Measurements from ENCODE around the gene SLC25A17.
"Not testable (repeated sequence)": the region's sequence is repeated elsewhere in the genome, so short reads cannot be mapped to it uniquely, and the experiment has no call there.

The SLC25A17 gene

GRCh38 chr22:40781749-40782148 lies 37.4 kb downstream of the SLC25A17 start:
- not testable (repeated sequence) for H3K4me2 ChIP-seq (ENCODE audit: low read length); H3K27me3 ChIP-seq (ENCODE audit: control insufficient read depth, insufficient read depth, low read length); H3K9ac ChIP-seq (ENCODE audit: low read depth, low read length); H3K4me3 ChIP-seq (ENCODE audit: low read length); H3K4me1 ChIP-seq (ENCODE audit: control insufficient read depth, insufficient read depth, low read length); H3K9me3 ChIP-seq (replicated peaks; ENCODE audit: low read length)
- peaks cover 15% of the 10 kb centered on the region for H3K36me3 ChIP-seq (ENCODE audit: insufficient read depth, low read length)

- Histone ChIP-seq H3K36me3 (ENCODE audit: insufficient read depth, low read length) (peaks cover 25% of the 10 kb centered on the region), H3K27me3 (ENCODE audit: control insufficient read depth, insufficient read depth, low read length) (no peaks in the 10 kb centered on the region)
These were observed 49.4 kb downstream of the SLC25A17 start for GRCh38 chr22:40769761-40770160.

GRCh38 chr22:40768206-40768605 lies 50.9 kb downstream of the SLC25A17 start:
- Histone ChIP-seq H3K27me3 (ENCODE audit: control insufficient read depth, insufficient read depth, low read length) (no peaks in the 10 kb centered on the region), H3K4me3 (ENCODE audit: low read length) (no peak overlapping the region), H3K4me1 (ENCODE audit: control insufficient read depth, insufficient read depth, low read length) (no peaks in the 10 kb centered on the region), H3K36me3 (ENCODE audit: insufficient read depth, low read length) (peaks cover 19% of the 10 kb centered on the region), H3K4me2 (ENCODE audit: low read length) (no peak overlapping the region), H3K9me3 (replicated peaks; ENCODE audit: low read length) (no peaks in the 10 kb centered on the region), H3K9ac (ENCODE audit: low read depth, low read length) (no peak overlapping the region)

More at GRCh38 chr22:40769761-40770160, 49.4 kb downstream of the SLC25A17 start:
- Histone ChIP-seq H3K9me3 (replicated peaks; ENCODE audit: low read length) (no peaks in the 10 kb centered on the region), H3K4me3 (ENCODE audit: low read length) (no peak overlapping the region), H3K4me2 (ENCODE audit: low read length) (no peak overlapping the region), H3K4me1 (ENCODE audit: control insufficient read depth, insufficient read depth, low read length) (no peaks in the 10 kb centered on the region), H3K9ac (ENCODE audit: low read depth, low read length) (no peak overlapping the region)

- peaks cover 19% of the 10 kb centered on the region for H3K36me3 ChIP-seq (ENCODE audit: insufficient read depth, low read length)
- no peaks in the 10 kb centered on the region for H3K4me1 ChIP-seq (ENCODE audit: control insufficient read depth, insufficient read depth, low read length)
- H3K27me3 ChIP-seq (ENCODE audit: control insufficient read depth, insufficient read depth, low read length), result no peaks in the 10 kb centered on the region
- H3K4me2 ChIP-seq (ENCODE audit: low read length), result no peak overlapping the region
- no peak overlapping the region for H3K4me3 ChIP-seq (ENCODE audit: low read length)
- no peaks in the 10 kb centered on the region for H3K9me3 ChIP-seq (replicated peaks; ENCODE audit: low read length)
- H3K9ac ChIP-seq (ENCODE audit: low read depth, low read length), result no peak overlapping the region
These were observed 52.2 kb downstream of the SLC25A17 start for GRCh38 chr22:40766956-40767355.

GRCh38 chr22:40764763-40765441 lies 54.2 kb downstream of the SLC25A17 start:
- H3K4me1 ChIP-seq (ENCODE audit: control insufficient read depth, insufficient read depth, low read length), result no peaks in the 10 kb centered on the region
- no peak overlapping the region for H3K4me2 ChIP-seq (ENCODE audit: low read length)
- peaks cover 10% of the 10 kb centered on the region for H3K36me3 ChIP-seq (ENCODE audit: insufficient read depth, low read length)
- H3K9me3 ChIP-seq (replicated peaks; ENCODE audit: low read length), result no peaks in the 10 kb centered on the region
- no peak overlapping the region for H3K9ac ChIP-seq (ENCODE audit: low read depth, low read length)
- no peaks in the 10 kb centered on the region for H3K27me3 ChIP-seq (ENCODE audit: control insufficient read depth, insufficient read depth, low read length)
- H3K4me3 ChIP-seq (ENCODE audit: low read length), result no peak overlapping the region

- Histone ChIP-seq H3K4me3 (ENCODE audit: low read length) (no peak overlapping the region), H3K4me2 (ENCODE audit: low read length) (no peak overlapping the region), H3K9me3 (replicated peaks; ENCODE audit: low read length) (no peaks in the 10 kb centered on the region), H3K9ac (ENCODE audit: low read depth, low read length) (no peak overlapping the region), H3K27me3 (ENCODE audit: control insufficient read depth, insufficient read depth, low read length) (no peaks in the 10 kb centered on the region), H3K4me1 (ENCODE audit: control insufficient read depth, insufficient read depth, low read length) (no peaks in the 10 kb centered on the region), H3K36me3 (ENCODE audit: insufficient read depth, low read length) (no peaks in the 10 kb centered on the region)
These were observed 59.8 kb downstream of the SLC25A17 start for GRCh38 chr22:40759294-40759840.

- H3K9ac ChIP-seq (ENCODE audit: low read depth, low read length); H3K4me3 ChIP-seq (ENCODE audit: low read length); H3K9me3 ChIP-seq (replicated peaks; ENCODE audit: low read length); H3K4me2 ChIP-seq (ENCODE audit: low read length); H3K36me3 ChIP-seq (ENCODE audit: insufficient read depth, low read length); H3K27me3 ChIP-seq (ENCODE audit: control insufficient read depth, insufficient read depth, low read length); H3K4me1 ChIP-seq (ENCODE audit: control insufficient read depth, insufficient read depth, low read length): not testable (repeated sequence)
These were observed 60.3 kb downstream of the SLC25A17 start for GRCh38 chr22:40758851-40759250.

- no peak overlapping the region for H3K9ac ChIP-seq (ENCODE audit: low read depth, low read length)
- no peaks in the 10 kb centered on the region for H3K9me3 ChIP-seq (replicated peaks; ENCODE audit: low read length)
- peaks cover 7% of the 10 kb centered on the region for H3K27me3 ChIP-seq (ENCODE audit: control insufficient read depth, insufficient read depth, low read length)
- no peak overlapping the region for H3K4me2 ChIP-seq (ENCODE audit: low read length)
- H3K36me3 ChIP-seq (ENCODE audit: insufficient read depth, low read length), result no peaks in the 10 kb centered on the region
- no peak overlapping the region for H3K4me3 ChIP-seq (ENCODE audit: low read length)
- no peaks in the 10 kb centered on the region for H3K4me1 ChIP-seq (ENCODE audit: control insufficient read depth, insufficient read depth, low read length)
These were observed 60.8 kb downstream of the SLC25A17 start for GRCh38 chr22:40758390-40758789.

- Histone ChIP-seq H3K4me3 (ENCODE audit: low read length) (no peak overlapping the region), H3K9ac (ENCODE audit: low read depth, low read length) (no peak overlapping the region), H3K36me3 (ENCODE audit: insufficient read depth, low read length) (no peaks in the 10 kb centered on the region), H3K27me3 (ENCODE audit: control insufficient read depth, insufficient read depth, low read length) (peaks cover 12% of the 10 kb centered on the region), H3K9me3 (replicated peaks; ENCODE audit: low read length) (no peaks in the 10 kb centered on the region), H3K4me2 (ENCODE audit: low read length) (no peak overlapping the region), H3K4me1 (ENCODE audit: control insufficient read depth, insufficient read depth, low read length) (no peaks in the 10 kb centered on the region)
These were observed 62.1 kb downstream of the SLC25A17 start for GRCh38 chr22:40757071-40757470.

GRCh38 chr22:40753114-40753513 lies 66.0 kb downstream of the SLC25A17 start:
- peaks cover 16% of the 10 kb centered on the region for H3K27me3 ChIP-seq (ENCODE audit: control insufficient read depth, insufficient read depth, low read length)
- H3K36me3 ChIP-seq (ENCODE audit: insufficient read depth, low read length), result no peaks in the 10 kb centered on the region
- H3K4me2 ChIP-seq (ENCODE audit: low read length), result no peak overlapping the region
- H3K4me1 ChIP-seq (ENCODE audit: control insufficient read depth, insufficient read depth, low read length), result no peaks in the 10 kb centered on the region
- no peak overlapping the region for H3K9ac ChIP-seq (ENCODE audit: low read depth, low read length)
- H3K4me3 ChIP-seq (ENCODE audit: low read length), result no peak overlapping the region
- peaks cover 3% of the 10 kb centered on the region for H3K9me3 ChIP-seq (replicated peaks; ENCODE audit: low read length)

GRCh38 chr22:40751250-40751649 lies 67.9 kb downstream of the SLC25A17 start:
- H3K9me3 ChIP-seq (replicated peaks; ENCODE audit: low read length), result peaks cover 3% of the 10 kb centered on the region
- no peaks in the 10 kb centered on the region for H3K4me1 ChIP-seq (ENCODE audit: control insufficient read depth, insufficient read depth, low read length)
- no peaks in the 10 kb centered on the region for H3K36me3 ChIP-seq (ENCODE audit: insufficient read depth, low read length)
- no peak overlapping the region for H3K9ac ChIP-seq (ENCODE audit: low read depth, low read length)
- H3K4me3 ChIP-seq (ENCODE audit: low read length), result no peak overlapping the region
- peaks cover 22% of the 10 kb centered on the region for H3K27me3 ChIP-seq (ENCODE audit: control insufficient read depth, insufficient read depth, low read length)
- H3K4me2 ChIP-seq (ENCODE audit: low read length), result no peak overlapping the region

GRCh38 chr22:40749829-40750228 lies 69.3 kb downstream of the SLC25A17 start:
- H3K4me2 ChIP-seq (ENCODE audit: low read length), result no peak overlapping the region
- H3K27me3 ChIP-seq (ENCODE audit: control insufficient read depth, insufficient read depth, low read length), result peaks cover 22% of the 10 kb centered on the region
- H3K36me3 ChIP-seq (ENCODE audit: insufficient read depth, low read length), result no peaks in the 10 kb centered on the region
- H3K4me3 ChIP-seq (ENCODE audit: low read length), result no peak overlapping the region
- no peaks in the 10 kb centered on the region for H3K4me1 ChIP-seq (ENCODE audit: control insufficient read depth, insufficient read depth, low read length)
- H3K9ac ChIP-seq (ENCODE audit: low read depth, low read length), result no peak overlapping the region
- peaks cover 3% of the 10 kb centered on the region for H3K9me3 ChIP-seq (replicated peaks; ENCODE audit: low read length)
